Body of pancreas (tissue), 4 donors: ENCODE results near the gene CCL19. TPM values are rescaled to one million over a fixed set of nuclear protein-coding genes. Genes with fewer than 3 reads are reported as not detected.

Experiments used
- ATAC-seq: fragments of 150-250 bp; one replicate; pipeline ENCODE4 v1.9.1; 2016
- DNase-seq, 4 donors: peaks; one replicate each; pipeline ENCODE4 v3.0.0-alpha.2; 2019
- H3K27ac ChIP-seq, 4 donors: fragments of 200-600 bp; sonication (generic); 1 replicate in 3 of 4; 2 replicates in 1 of 4; pipeline versions ENCODE4 v1.5.1 to v1.6.1; 2016 to 2019; ENCODE audit warnings: mild to moderate bottlenecking in 1 of 4, mixed read lengths in 1 of 4, moderate library complexity in 1 of 4
- H3K27me3 ChIP-seq, 2 donors: fragments of 200-600 bp; sonication (generic); one replicate each; pipeline ENCODE4 v1.6.0; 2016; ENCODE audit warnings: mild to moderate bottlenecking in 1 of 2
- H3K36me3 ChIP-seq, 2 donors: fragments of 200-600 bp; sonication (generic); replicated peaks in 1 of 2; 2 replicates each; pipeline ENCODE4 v1.5.1; 2016; ENCODE audit warnings: low read depth in 2 of 2; ENCODE audit not compliant: insufficient read depth in 1 of 2
- H3K4me1 ChIP-seq: fragments of 200-600 bp; sonication (generic); one replicate; pipeline ENCODE4 v1.6.0; 2016
- H3K4me3 ChIP-seq, 2 donors: fragments of 200-600 bp; sonication (generic); 1 replicate in 1 of 2; 2 replicates in 1 of 2; pipeline ENCODE4 v1.5.1; 2016 to 2019
- H3K9me3 ChIP-seq, 3 donors: fragments of 200-600 bp; sonication (generic); 1 replicate in 2 of 3; 2 replicates in 1 of 3; pipeline ENCODE4 v1.5.1; 2016
- POLR2A ChIP-seq, 3 donors: fragments of 450-650 bp; IDR thresholded peaks; one replicate each; pipeline ENCODE4 v1.6.1; 2016; ENCODE audit warnings: antibody characterized with exemption in 3 of 3, mild to moderate bottlenecking in 2 of 3
- WGBS, 2 donors: methylation state at CpG; one replicate each; pipeline ENCODE4 v1.1.5; 2017; 5-methylcytosine and 5-hydroxymethylcytosine counted together
- intact Hi-C: fragments of 100-400 bp; cut with DNase I; formaldehyde crosslinking; loops from one replicate; pipeline ENCODE4 v1.15.1; 2023
- total RNA-seq, 2 donors: library from RNA; depleted of rRNA; stranded (reverse); fragments of >200 nt; gene quantifications; one replicate each; pipeline ENCODE4 v1.1.0, GENCODE V29; 2016
- TF ChIP-seq, protein P1 (sequence below), 7 experiments: fragments of 450-650 bp in 4 of 7; fragments of 200-600 bp in 3 of 7; sonication (generic) in 3 of 7; IDR thresholded peaks; one replicate each; pipeline ENCODE4 v1.5.1; 2016 to 2019; ENCODE audit warnings: antibody characterized with exemption in 7 of 7

CCL19 gene
- total RNA-seq, 2 donors from 2014 or later: not detected

DNA sequence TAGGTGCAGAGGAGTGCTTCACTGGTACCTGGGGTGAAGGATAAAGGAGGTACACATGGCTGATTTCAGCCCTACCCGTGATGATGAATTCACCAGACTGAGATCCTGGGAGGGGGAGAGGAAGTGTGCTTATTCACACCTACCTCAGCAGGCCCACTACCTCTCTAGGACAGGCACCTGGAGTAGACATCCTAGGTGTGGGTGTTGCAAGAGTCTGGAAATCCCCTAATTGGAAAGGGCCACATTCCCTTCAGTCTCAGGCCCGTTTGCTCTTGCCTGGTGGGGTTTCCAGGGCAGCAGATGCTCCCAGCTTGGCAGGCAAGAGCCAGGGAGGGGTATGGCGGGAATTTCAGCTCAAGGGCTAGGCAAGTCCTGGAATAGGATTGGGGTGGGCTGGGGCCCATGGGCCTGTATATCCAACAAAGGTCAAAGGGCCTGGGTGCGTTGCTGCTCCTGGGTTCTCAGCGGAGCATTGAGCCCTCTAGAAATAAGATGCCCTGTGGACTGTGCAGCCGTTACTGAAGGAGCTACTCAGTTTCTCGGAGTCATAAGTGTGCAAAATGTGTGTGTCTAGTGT is 24.7 kb upstream of the CCL19 start:
- Histone ChIP-seq H3K9me3 (no peaks in the 10 kb centered on the region), H3K4me1 (peaks cover 19% of the 10 kb centered on the region), H3K27ac (no peak overlapping the region), H3K36me3 (no peaks in the 10 kb centered on the region), H3K4me3 (no peak overlapping the region), H3K27me3 (no peaks in the 10 kb centered on the region)
- intact Hi-C loops: no loop called here
- TF ChIP-seq, protein P1, sequence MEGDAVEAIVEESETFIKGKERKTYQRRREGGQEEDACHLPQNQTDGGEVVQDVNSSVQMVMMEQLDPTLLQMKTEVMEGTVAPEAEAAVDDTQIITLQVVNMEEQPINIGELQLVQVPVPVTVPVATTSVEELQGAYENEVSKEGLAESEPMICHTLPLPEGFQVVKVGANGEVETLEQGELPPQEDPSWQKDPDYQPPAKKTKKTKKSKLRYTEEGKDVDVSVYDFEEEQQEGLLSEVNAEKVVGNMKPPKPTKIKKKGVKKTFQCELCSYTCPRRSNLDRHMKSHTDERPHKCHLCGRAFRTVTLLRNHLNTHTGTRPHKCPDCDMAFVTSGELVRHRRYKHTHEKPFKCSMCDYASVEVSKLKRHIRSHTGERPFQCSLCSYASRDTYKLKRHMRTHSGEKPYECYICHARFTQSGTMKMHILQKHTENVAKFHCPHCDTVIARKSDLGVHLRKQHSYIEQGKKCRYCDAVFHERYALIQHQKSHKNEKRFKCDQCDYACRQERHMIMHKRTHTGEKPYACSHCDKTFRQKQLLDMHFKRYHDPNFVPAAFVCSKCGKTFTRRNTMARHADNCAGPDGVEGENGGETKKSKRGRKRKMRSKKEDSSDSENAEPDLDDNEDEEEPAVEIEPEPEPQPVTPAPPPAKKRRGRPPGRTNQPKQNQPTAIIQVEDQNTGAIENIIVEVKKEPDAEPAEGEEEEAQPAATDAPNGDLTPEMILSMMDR (IDR thresholded peaks at IDR 0.05): no peak
- no peak for TF ChIP-seq POLR2A (IDR thresholded peaks at IDR 0.05)
- DNase-seq: no peak
- WGBS, 2 donors: 78 to 82% methylated on average over 6 to 7 of the region's 7 CpGs
- no peak for ATAC-seq

DNA sequence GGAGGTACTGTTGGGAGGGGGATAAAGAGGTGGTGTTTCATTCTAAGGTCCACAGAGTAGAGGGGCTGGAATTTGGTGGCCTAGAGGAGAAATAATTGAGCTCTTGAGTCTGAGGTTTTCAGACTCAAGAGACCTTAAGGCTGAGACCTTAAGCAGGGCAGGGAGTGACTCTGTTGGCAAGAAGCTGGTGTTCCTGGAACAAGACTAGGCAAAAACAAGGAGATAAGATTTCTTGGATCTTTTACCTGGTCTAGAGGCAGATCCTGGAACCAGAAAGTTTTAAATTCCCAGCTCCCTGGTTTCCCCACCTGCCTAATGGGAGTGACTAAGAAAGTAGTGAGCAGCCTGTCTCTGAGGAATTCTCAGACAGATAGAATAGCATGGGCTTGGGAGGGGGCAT is 22.9 kb upstream of the CCL19 start:
- TF ChIP-seq POLR2A (IDR thresholded peaks at IDR 0.05): no peak
- TF ChIP-seq, protein P1 (IDR thresholded peaks at IDR 0.05): no peak
- no peaks in the 10 kb centered on the region for H3K9me3 ChIP-seq
- peaks cover 29% of the 10 kb centered on the region for H3K4me1 ChIP-seq
- H3K4me3 ChIP-seq: no peak overlapping the region
- ATAC-seq (peak; percentile 25), DNase-seq (no peak)
- H3K36me3 ChIP-seq: no peaks in the 10 kb centered on the region
- H3K27ac ChIP-seq: no peak overlapping the region
- intact Hi-C loops: no loop called here
- no peaks in the 10 kb centered on the region for H3K27me3 ChIP-seq

DNA sequence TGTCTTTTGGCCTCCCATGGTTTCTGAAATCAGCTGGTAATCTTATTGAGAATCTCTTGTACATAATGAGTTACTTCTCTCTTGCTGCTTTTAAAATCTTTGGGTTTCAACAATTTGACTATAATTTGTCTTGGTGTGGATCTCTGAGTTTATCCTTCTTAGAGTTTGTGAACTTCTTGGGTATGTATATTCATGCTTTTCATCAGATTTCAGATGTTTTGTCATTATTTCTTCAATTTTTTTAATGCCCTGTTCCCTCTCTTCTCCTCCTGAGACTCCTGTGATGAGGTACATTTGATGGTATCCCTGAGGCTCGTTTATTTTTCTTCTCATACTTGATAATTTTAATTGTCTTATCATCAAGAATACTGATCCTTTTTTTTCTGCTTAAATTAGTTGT is 21.1 kb upstream of the CCL19 start:
- ATAC-seq (no peak), DNase-seq (no peak)
- peaks cover 20% of the 10 kb centered on the region for H3K4me1 ChIP-seq
- H3K36me3 ChIP-seq: no peaks in the 10 kb centered on the region
- H3K4me3 ChIP-seq: no peak overlapping the region
- no peaks in the 10 kb centered on the region for H3K9me3 ChIP-seq
- H3K27ac ChIP-seq: no peak overlapping the region
- WGBS, 2 donors: 46 to 52% methylated on average over 1 of the region's 1 CpG
- no peak for TF ChIP-seq POLR2A (IDR thresholded peaks at IDR 0.05)
- TF ChIP-seq, protein P1 (IDR thresholded peaks at IDR 0.05): no peak
- no peaks in the 10 kb centered on the region for H3K27me3 ChIP-seq
- intact Hi-C loops: no loop called here

DNA sequence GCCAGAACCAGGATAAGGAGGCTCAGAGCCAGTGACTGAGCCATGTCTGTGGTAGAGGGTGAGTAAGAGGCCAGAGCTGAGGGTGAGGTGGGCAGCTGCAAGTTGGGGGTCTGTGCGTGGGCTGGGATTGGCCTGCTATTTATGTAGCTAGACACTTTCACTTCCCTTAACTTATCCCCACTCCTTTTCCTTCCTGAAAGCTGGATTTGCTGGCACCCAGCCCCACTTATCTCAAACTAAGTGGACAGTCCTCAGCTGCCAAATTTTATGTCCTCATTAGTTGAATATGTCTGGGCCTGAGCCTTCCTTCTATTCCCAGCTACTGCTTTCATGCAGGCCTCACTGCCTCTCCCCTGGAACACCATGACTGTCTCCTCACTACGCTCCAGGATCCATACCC is 18.9 kb upstream of the CCL19 start, which contains the start of gene CCL21:
CCL21 (minus strand) TSS at position 114 of the 400 bp plus-strand sequence; CDS start at position 44, 70 bp downstream.
- no peaks in the 10 kb centered on the region for H3K9me3 ChIP-seq
- DNase-seq (peak; percentile 25 to 57 (median 36)), ATAC-seq (peak; percentile 35)
- no peaks in the 10 kb centered on the region for H3K36me3 ChIP-seq
- H3K4me1 ChIP-seq: peaks cover 20% of the 10 kb centered on the region
- no peak within 1 kb of the TSS for H3K4me3 ChIP-seq
- H3K27ac ChIP-seq: no peak within 1 kb of the TSS
- intact Hi-C loops: no loop called here
- TF ChIP-seq POLR2A (IDR thresholded peaks at IDR 0.05): no peak
- TF ChIP-seq, protein P1 (IDR thresholded peaks at IDR 0.05): no peak
- WGBS, 2 donors: 52 to 85% methylated on average over 1 to 2 of the region's 2 CpGs
- no peaks in the 10 kb centered on the region for H3K27me3 ChIP-seq
